Measurements from ENCODE around the gene TMEM175. TPM values are rescaled to one million over a fixed set of nuclear protein-coding genes. Genes with fewer than 3 reads are reported as not detected.

Gene TMEM175
- total and polyA plus RNA-seq, 2 of the 8 experiments (the other 6 are each of a cell fraction or from before 2014, with no cell fraction given), result 4.9 to 20.7 TPM

DNA sequence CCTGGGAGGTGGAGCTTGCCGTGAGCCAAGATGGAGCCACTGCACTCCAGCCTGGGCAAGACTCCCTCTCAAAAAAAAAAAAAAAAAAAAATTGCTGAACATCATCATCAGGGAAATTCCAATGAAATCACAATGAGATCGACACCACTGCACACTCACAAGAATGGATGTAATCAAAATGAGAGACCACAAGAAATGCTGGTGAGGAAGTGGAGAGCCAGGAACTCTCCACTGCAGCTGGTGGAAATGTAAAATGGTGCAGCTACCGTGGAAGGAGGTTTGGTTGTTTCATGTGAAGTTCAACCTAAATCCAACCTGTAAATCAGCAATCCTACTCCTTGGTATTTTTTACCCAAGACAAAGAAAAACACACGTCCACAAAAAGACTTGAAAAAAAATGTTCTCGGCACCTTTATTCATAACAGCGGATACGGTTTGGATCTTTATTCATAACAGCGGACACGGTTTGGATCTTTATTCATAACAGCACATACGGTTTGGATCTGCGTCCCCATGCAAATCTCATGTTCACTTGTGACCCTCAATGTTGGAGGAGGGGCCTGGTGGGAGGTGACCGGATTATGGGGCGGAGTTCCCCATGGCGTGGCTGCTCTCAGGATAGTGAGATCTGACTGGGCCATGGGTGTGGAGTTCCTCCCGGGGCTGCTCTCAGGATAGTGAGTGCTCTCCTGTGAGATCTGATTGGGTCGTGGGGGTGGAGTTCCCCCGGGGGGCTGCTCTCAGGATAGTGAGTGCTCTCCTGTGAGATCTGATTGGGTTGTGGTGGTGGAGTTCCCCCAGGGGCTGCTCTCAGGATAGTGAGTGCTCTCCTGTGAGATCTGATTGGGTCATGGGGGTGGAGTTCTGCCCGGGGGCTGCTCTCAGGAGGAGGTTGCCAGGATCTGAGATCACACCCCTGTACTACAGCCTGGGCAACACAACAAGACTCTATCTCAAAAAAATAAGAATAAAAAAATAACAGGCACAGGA lies 7.9 kb upstream of the TMEM175 start (continued):
- TF ChIP-seq, protein P1, sequence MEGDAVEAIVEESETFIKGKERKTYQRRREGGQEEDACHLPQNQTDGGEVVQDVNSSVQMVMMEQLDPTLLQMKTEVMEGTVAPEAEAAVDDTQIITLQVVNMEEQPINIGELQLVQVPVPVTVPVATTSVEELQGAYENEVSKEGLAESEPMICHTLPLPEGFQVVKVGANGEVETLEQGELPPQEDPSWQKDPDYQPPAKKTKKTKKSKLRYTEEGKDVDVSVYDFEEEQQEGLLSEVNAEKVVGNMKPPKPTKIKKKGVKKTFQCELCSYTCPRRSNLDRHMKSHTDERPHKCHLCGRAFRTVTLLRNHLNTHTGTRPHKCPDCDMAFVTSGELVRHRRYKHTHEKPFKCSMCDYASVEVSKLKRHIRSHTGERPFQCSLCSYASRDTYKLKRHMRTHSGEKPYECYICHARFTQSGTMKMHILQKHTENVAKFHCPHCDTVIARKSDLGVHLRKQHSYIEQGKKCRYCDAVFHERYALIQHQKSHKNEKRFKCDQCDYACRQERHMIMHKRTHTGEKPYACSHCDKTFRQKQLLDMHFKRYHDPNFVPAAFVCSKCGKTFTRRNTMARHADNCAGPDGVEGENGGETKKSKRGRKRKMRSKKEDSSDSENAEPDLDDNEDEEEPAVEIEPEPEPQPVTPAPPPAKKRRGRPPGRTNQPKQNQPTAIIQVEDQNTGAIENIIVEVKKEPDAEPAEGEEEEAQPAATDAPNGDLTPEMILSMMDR (IDR thresholded peaks at IDR 0.05; ENCODE audit: control extremely low read depth in 1 of 3, insufficient read depth in 1 of 3, low read depth in 1 of 3, low read length in 3 of 3), result no peak
